ENCODE data around the gene ALDH4A1. TPM values are rescaled to one million over a fixed set of nuclear protein-coding genes. Genes with fewer than 3 reads are reported as not detected.

Gene ALDH4A1
- total RNA-seq, 1 donor from 2014 or later, result 30.0 TPM

GRCh38 chr1:18828224-18828623 is 74.1 kb downstream of the ALDH4A1 start:
- no peak for DNase-seq (ENCODE audit: low spot score, unreplicated experiment)
- Mint-ChIP-seq H3K27me3 (peaks cover 31% of the 10 kb centered on the region), H3K4me1 (ENCODE audit: low read depth) (no peaks in the 10 kb centered on the region), H3K9me3 (ENCODE audit: low read depth) (peaks cover 10% of the 10 kb centered on the region), H3K36me3 (ENCODE audit: insufficient read depth) (no peaks in the 10 kb centered on the region), H3K27ac (no peak overlapping the region), H3K4me3 (ENCODE audit: low read depth) (no peak overlapping the region)
- TF ChIP-seq CTCF (IDR thresholded peaks at IDR 0.05; ENCODE audit: unreplicated experiment), result no peak

GRCh38 chr1:18823438-18823837 is 78.9 kb downstream of the ALDH4A1 start:
- Mint-ChIP-seq H3K36me3 (ENCODE audit: insufficient read depth) (no peaks in the 10 kb centered on the region), H3K4me1 (ENCODE audit: low read depth) (no peaks in the 10 kb centered on the region), H3K4me3 (ENCODE audit: low read depth) (no peak overlapping the region), H3K27me3 (peaks cover 56% of the 10 kb centered on the region), H3K27ac (no peak overlapping the region), H3K9me3 (ENCODE audit: low read depth) (peaks cover 10% of the 10 kb centered on the region)
- no peak for DNase-seq (ENCODE audit: low spot score, unreplicated experiment)
- no peak for TF ChIP-seq CTCF (IDR thresholded peaks at IDR 0.05; ENCODE audit: unreplicated experiment)

Small RNAs within 50 kb of the gene (microRNA-seq; reads per million reads assigned to microRNA genes)
- gene MIR1290 (ENCODE audit: borderline number of aligned reads, unreplicated experiment) (not detected), gene MIR4695 (ENCODE audit: borderline number of aligned reads, unreplicated experiment) (not detected)

Other genes starting within 250 kb of the ALDH4A1 start
- gene TAS1R2, start 42.9 kb downstream of the ALDH4A1 start, total RNA-seq, result not detected in 2 replicates
- 21.0 and 24.4 TPM in 2 replicates for gene IFFO2, start 54.1 kb upstream of the ALDH4A1 start, total RNA-seq